GM10248 (cell line): Measurements from ENCODE around the gene GAPVD1.

ENCODE experiments used
- CTCF ChIA-PET: fragments of 300-600 bp; sonication (Branson Sonifier 250); formaldehyde crosslinking; extraction: SDS; loops from one replicate; lab custom pipeline; 2021; ENCODE audit warnings: antibody characterized with exemption; lab: Yijun Ruan, JAX
- POLR2A ChIA-PET: fragments of 350-650 bp; sonication (Branson Sonifier 250); formaldehyde crosslinking; extraction: SDS; loops from one replicate; lab custom pipeline; 2020; ENCODE audit warnings: antibody characterized with exemption; lab: Yijun Ruan, JAX
- DNase-seq: peaks from one replicate; pipeline ENCODE4 v3.0.0; 2012; ENCODE audit errors: extremely low spot score
- CTCF ChIP-seq: IDR thresholded peaks from 2 replicates; pipeline ENCODE4 v1.5.1; 2012; ENCODE audit warnings: mild to moderate bottlenecking, low read depth; ENCODE audit errors: extremely low read depth, missing control alignments, control extremely low read depth

The GAPVD1 gene

GRCh38 chr9:125341566-125341965 is 79.9 kb downstream of the GAPVD1 start:
- TF ChIP-seq CTCF: no peak
- CTCF ChIA-PET: interaction anchor here (0.8 to 3.3 kb wide), 6 partner anchors 9 to 241 kb away, joined by 3 to 14 read pairs (median 4); no protein-coding TSS in a partner anchor
- DNase-seq: no peak
- POLR2A ChIA-PET: interaction anchor here (0.6 kb wide), 1 partner anchor 27 kb away, joined by 3 read pairs; no protein-coding TSS in a partner anchor

- POLR2A ChIA-PET: interaction anchor here (0.6 to 1.5 kb wide), 2 partner anchors 102 to 405 kb away, joined by 3 to 6 read pairs; partner anchors contain the start of gene HSPA5
- no peak for DNase-seq
- no peak for TF ChIP-seq CTCF
- CTCF ChIA-PET: interaction anchor here (0.7 to 3.2 kb wide), 3 partner anchors 8 to 19 kb away, joined by 3 to 12 read pairs (median 4); no protein-coding TSS in a partner anchor
Observed at GRCh38 chr9:125343518-125344275, 82.1 kb downstream of the GAPVD1 start.

- ChIA-PET POLR2A (no interaction called here), CTCF (interaction anchor here (0.8 to 1.6 kb wide), 4 partner anchors 9 to 31 kb away, joined by 3 read pairs; no protein-coding TSS in a partner anchor)
- TF ChIP-seq CTCF: no peak
- no peak for DNase-seq
Observed at GRCh38 chr9:125346080-125346732, 84.6 kb downstream of the GAPVD1 start.

- ChIA-PET POLR2A (no interaction called here), CTCF (interaction anchor here (1.5 kb wide), 1 partner anchor 23 kb away, joined by 3 read pairs; no protein-coding TSS in a partner anchor)
- TF ChIP-seq CTCF: no peak
- no peak for DNase-seq
Observed at GRCh38 chr9:125355601-125356000, 94.0 kb downstream of the GAPVD1 start.

GRCh38 chr9:125356032-125356431 is 94.4 kb downstream of the GAPVD1 start:
- DNase-seq: no peak
- ChIA-PET CTCF (interaction anchor here (1.5 kb wide), 1 partner anchor 22 kb away, joined by 3 read pairs; no protein-coding TSS in a partner anchor), POLR2A (no interaction called here)
- no peak for TF ChIP-seq CTCF

- no peak for TF ChIP-seq CTCF
- no peak for DNase-seq
- ChIA-PET POLR2A (no interaction called here), CTCF (interaction anchor here (0.8 to 1.8 kb wide), 3 partner anchors 17 to 588 kb away, joined by 3 to 4 read pairs (median 3); partner anchors contain the start of gene NR6A1)
Observed at GRCh38 chr9:125359011-125359410, 97.4 kb downstream of the GAPVD1 start.
